Measurements from ENCODE around the gene FARSB.

Gene FARSB

GRCh38 chr2:222545823-222546795 lies 109.8 kb downstream of the FARSB start:
- DNase-seq: no peak

- DNase-seq: no peak
Observed at GRCh38 chr2:222544661-222545060, 111.2 kb downstream of the FARSB start.

- no peak for DNase-seq
Observed at GRCh38 chr2:222538535-222538934, 117.4 kb downstream of the FARSB start.

- no peak for DNase-seq
Observed at GRCh38 chr2:222535477-222535876, 120.4 kb downstream of the FARSB start.

GRCh38 chr2:222532315-222532714 lies 123.6 kb downstream of the FARSB start:
- no peak for DNase-seq

- DNase-seq: no peak
Observed at GRCh38 chr2:222526480-222527277, 129.2 kb downstream of the FARSB start.

GRCh38 chr2:222525811-222526210 lies 130.1 kb downstream of the FARSB start:
- DNase-seq: no peak

GRCh38 chr2:222523783-222524544 lies 131.9 kb downstream of the FARSB start:
- DNase-seq: no peak

- DNase-seq: no peak
Observed at GRCh38 chr2:222522082-222522481, 133.8 kb downstream of the FARSB start.

GRCh38 chr2:222521099-222521498 lies 134.8 kb downstream of the FARSB start:
- no peak for DNase-seq
